DOHH2 (cell line): ENCODE measurements around the gene POMGNT2.

Experiments
- EZH2phosphoT487 ChIP-seq: fragments of 200-600 bp; sonication (generic); IDR thresholded peaks from 2 replicates; pipeline ENCODE4 v1.6.1; 2017; ENCODE audit warnings: borderline replicate concordance, mild to moderate bottlenecking, antibody characterized with exemption, low read length, moderate library complexity, mixed read lengths
- TF ChIP-seq, protein P1 (sequence below): fragments of 200-600 bp; sonication (generic); IDR thresholded peaks from one replicate; pipeline ENCODE4 v1.5.1; 2014; ENCODE audit warnings: antibody characterized with exemption, mild to moderate bottlenecking, low read depth, low read length; ENCODE audit not compliant: poor library complexity, severe bottlenecking

DNA sequence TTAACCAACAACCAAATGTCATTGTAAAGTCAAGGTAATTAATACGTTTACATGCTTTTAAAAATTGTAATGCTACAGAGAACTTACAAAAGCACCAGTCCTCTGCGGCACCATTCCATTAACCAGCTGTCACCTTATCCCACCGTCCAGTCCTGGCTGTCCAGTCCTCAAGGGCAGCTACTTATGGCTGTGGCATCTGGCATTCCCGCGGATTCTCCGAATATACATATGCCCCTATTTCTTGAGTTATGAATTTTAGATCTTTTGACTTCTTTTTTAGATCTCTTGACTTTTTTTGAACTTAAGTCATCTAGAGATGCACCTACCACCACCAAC is 382 bp upstream of the POMGNT2 start:
- TF ChIP-seq, protein P1, sequence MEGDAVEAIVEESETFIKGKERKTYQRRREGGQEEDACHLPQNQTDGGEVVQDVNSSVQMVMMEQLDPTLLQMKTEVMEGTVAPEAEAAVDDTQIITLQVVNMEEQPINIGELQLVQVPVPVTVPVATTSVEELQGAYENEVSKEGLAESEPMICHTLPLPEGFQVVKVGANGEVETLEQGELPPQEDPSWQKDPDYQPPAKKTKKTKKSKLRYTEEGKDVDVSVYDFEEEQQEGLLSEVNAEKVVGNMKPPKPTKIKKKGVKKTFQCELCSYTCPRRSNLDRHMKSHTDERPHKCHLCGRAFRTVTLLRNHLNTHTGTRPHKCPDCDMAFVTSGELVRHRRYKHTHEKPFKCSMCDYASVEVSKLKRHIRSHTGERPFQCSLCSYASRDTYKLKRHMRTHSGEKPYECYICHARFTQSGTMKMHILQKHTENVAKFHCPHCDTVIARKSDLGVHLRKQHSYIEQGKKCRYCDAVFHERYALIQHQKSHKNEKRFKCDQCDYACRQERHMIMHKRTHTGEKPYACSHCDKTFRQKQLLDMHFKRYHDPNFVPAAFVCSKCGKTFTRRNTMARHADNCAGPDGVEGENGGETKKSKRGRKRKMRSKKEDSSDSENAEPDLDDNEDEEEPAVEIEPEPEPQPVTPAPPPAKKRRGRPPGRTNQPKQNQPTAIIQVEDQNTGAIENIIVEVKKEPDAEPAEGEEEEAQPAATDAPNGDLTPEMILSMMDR: no peak
- TF ChIP-seq EZH2phosphoT487: no peak
